Measurements from ENCODE around the gene SH2B3.
"Not testable (repeated sequence)": the region's sequence is repeated elsewhere in the genome, so short reads cannot be mapped to it uniquely, and the experiment has no call there.

SH2B3 gene

DNA sequence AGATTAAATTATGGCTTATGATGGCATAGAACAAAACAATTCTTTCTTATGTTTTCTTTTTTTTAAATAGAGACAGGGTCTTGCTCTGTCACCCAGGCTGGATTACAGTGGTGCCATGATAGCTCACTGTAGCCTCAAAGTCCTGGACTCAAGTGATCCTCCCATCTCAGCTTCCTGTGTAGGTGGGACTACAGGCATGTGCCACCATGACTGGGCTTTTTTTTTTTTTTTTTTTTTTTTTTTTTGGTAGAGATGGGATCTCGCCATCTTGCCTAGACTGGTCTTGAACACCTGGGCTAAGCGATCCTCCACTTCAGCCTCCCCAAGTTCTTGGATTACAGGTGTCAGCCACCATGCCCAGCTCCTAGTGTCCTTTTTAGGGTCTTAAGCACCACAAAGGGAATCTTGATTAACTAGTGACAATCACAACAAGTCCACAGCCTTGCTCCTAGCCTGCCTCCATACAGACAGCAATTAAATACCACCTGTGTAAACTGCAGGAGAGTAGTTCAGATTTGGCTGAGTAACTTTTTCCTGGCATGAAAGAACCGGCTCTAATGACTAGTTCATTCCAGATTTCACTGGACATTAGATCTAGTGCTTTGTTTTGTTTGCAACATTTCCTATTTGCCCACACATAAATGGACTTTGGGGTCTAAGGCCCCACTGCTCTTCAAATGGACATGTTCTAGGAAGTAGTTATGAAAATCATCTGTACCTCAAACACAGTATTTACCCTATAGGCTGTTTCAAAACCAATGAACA, 61.6 kb downstream of the SH2B3 start:
- DNase-seq: peak; percentile 61

DNA sequence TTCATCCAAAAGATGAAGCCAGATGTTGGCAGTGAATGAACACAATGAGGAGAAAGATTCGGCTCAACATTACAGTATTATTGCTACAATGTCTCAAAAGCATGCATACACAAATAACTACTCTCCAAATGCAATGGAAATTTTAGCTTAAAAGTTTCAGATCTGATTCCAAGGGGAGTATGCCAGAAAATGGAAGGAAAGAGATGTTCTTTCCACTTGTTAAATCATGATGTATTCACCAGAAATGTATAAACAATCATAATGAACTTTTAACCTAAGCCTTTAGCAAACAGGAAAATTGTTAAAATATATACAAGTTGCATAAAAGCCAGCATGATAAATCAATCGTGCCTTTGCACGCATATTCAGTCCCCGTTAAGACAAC, 62.1 kb downstream of the SH2B3 start:
- DNase-seq: no peak

- no peak for DNase-seq
Measured at GRCh38 chr12:111469401-111469800, 63.7 kb downstream of the SH2B3 start.

DNA sequence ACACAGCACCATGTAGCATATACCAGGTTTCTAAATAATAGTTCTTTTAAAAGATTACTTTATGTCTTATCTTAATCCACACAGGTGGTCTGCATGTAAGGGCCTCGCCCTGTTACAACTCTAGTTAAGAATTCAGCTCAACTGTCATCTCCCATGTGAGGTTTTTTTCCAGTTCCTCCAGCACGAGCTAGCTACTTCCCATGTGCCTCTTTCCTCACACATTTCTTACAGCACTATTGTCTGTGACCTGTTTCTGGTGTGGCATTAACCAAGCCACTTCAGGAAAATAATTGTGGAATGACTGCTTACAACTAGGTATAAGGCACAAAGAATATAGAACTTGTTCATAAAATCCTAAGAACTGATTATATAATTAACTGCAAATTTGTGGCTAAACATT, 65.5 kb downstream of the SH2B3 start:
- DNase-seq: no peak

GRCh38 chr12:111482462-111482861, 76.7 kb downstream of the SH2B3 start:
- no peak for DNase-seq

GRCh38 chr12:111488271-111488670, 82.5 kb downstream of the SH2B3 start:
- DNase-seq: no peak

DNA sequence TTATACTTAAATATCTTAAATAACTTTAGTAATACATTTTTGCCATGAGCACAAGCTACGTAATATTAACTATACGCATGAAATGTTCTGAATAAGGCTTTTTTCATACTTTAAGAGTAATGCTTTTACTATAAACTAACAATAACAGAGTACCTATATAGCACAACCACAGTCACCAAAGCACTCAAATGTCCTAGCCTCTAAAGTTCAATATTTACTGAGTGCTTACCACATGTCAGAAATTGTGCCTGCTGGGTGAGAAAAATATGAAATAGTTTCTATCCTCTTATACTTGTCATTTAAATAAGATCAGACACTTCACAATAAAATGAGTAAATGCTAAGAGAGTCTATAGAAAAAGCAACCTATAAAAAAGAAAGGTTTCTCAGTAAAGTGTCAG, 83.1 kb downstream of the SH2B3 start:
- no peak for DNase-seq

GRCh38 chr12:111492979-111493378, 87.3 kb downstream of the SH2B3 start:
- not testable (repeated sequence) for DNase-seq

- no peak for DNase-seq
Measured at GRCh38 chr12:111494676-111495075, 89.0 kb downstream of the SH2B3 start.

Data from NCI-H146 (cell line).